Activated CD4-positive, alpha-beta T cell treated with anti-CD3 and anti-CD28 coated beads, Interleukin-2, amount 10 ng/mL, durations not matched to agents 7 days and 5 days (primary cell): ENCODE results near the gene UFL1. TPM values are rescaled to one million over a fixed set of nuclear protein-coding genes. Genes with fewer than 3 reads are reported as not detected.
"Not testable (repeated sequence)": the region's sequence is repeated elsewhere in the genome, so short reads cannot be mapped to it uniquely, and the experiment has no call there.

Experiments
- CTCF ChIA-PET: fragments of 350-600 bp; sonication (Branson Sonifier 250); formaldehyde crosslinking; loops from one replicate; lab custom pipeline; 2021; ENCODE audit warnings: antibody characterized with exemption; lab: Charles Lee
- POLR2A ChIA-PET: fragments of 350-600 bp; sonication (Branson Sonifier 250); formaldehyde crosslinking; loops from one replicate; lab custom pipeline; 2021; ENCODE audit warnings: antibody characterized with exemption; lab: Charles Lee
- DNase-seq: peaks from one replicate; pipeline ENCODE4 v3.0.0-alpha.2; 2020
- H3K27ac Mint-ChIP-seq: one replicate; pipeline ENCODE4 v1.8.0; 2021; ENCODE audit warnings: mild to moderate bottlenecking, moderate library complexity, mixed read lengths
- H3K27me3 Mint-ChIP-seq: one replicate; pipeline ENCODE4 v1.8.0; 2021; ENCODE audit warnings: mixed read lengths
- H3K36me3 Mint-ChIP-seq: one replicate; pipeline ENCODE4 v1.8.0; 2021; ENCODE audit warnings: low read depth, mixed read lengths
- H3K4me1 Mint-ChIP-seq: one replicate; pipeline ENCODE4 v1.8.0; 2021; ENCODE audit warnings: mixed read lengths
- H3K4me3 Mint-ChIP-seq: one replicate; pipeline ENCODE4 v1.8.0; 2021; ENCODE audit warnings: mild to moderate bottlenecking, moderate library complexity, mixed read lengths
- H3K9me3 Mint-ChIP-seq: one replicate; pipeline ENCODE4 v1.8.0; 2021; ENCODE audit warnings: mixed read lengths
- total RNA-seq, 2 experiments: library from RNA; stranded (reverse); gene quantifications; one replicate each; pipeline ENCODE4 v1.2.3, GENCODE V29; 2021

Gene UFL1
- 10 to 100 TPM; 21.7 to 23.7 TPM for total RNA-seq

DNA sequence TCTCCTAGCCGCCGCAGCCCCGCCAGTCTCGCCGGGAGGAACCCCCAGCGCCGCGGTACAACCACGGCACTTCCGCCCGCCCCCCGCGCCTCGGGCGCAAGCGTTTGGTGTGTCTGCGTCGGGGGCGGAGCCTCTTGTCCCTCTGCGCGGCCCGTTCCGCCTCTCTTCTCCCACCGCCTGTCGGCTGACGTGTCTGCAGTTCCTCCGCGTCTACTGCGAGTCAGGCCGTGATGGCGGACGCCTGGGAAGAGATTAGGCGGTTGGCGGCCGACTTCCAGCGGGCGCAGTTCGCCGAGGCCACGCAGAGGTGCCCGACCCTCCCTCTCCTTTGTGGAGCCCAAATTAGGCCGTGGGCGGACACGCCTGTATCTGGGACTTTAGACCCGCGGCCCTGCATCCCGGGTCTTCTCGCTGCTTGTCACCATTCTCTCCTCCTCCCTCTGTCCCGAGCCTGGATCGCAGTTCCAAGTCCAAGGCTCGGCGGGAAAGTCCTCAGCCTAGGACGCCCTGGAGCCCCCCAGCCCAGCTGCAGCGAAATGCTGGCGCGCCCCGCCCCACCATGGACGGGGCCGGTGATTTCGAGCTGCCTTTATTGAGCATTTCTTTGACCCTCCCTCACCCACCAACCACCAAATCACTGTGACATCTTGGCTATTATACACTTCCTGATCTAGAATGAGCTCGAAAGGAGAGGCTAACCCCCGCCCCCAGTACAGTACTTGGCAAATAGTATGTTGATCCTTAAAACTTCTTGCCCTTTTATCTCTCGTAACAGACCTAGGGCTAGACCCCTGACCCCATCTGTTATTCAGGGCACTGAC, at the start of gene UFL1:
Gene UFL1 (plus strand): TSS at position 163 of the 821 bp plus-strand sequence. CDS start 68 bp downstream, at position 231.
- ChIA-PET CTCF (no interaction called here), POLR2A (no interaction called here)
- Mint-ChIP-seq H3K4me3 (peak within 1 kb of the TSS; percentile 99), H3K27me3 (no peaks in the 10 kb centered on the region), H3K36me3 (peaks cover 16% of the 10 kb centered on the region), H3K4me1 (peaks cover 19% of the 10 kb centered on the region), H3K9me3 (no peaks in the 10 kb centered on the region), H3K27ac (peak within 1 kb of the TSS; percentile 100)
- DNase-seq = peak; percentile 94

- CTCF ChIA-PET, H3K27ac Mint-ChIP-seq, H3K9me3 Mint-ChIP-seq, H3K4me3 Mint-ChIP-seq, DNase-seq, H3K36me3 Mint-ChIP-seq, H3K27me3 Mint-ChIP-seq: not testable (repeated sequence)
- H3K4me1 Mint-ChIP-seq = peaks cover 10% of the 10 kb centered on the region
- POLR2A ChIA-PET = interaction anchor here (0.7 kb wide), 1 partner anchor 60 kb away, joined by 3 read pairs; no protein-coding TSS in a partner anchor
Observed at GRCh38 chr6:96472291-96472690, 49.3 kb upstream of the UFL1 start.

- Mint-ChIP-seq H3K4me1 (no peaks in the 10 kb centered on the region), H3K27me3 (peaks cover 3% of the 10 kb centered on the region), H3K9me3 (peaks cover 2% of the 10 kb centered on the region), H3K4me3 (no peak overlapping the region), H3K36me3 (no peaks in the 10 kb centered on the region), H3K27ac (no peak overlapping the region)
- CTCF ChIA-PET = interaction anchor here (0.6 to 1.3 kb wide), 2 partner anchors 36 to 46 kb away, joined by 3 read pairs; no protein-coding TSS in a partner anchor
- DNase-seq = no peak
- POLR2A ChIA-PET = no interaction called here
Observed at GRCh38 chr6:96478695-96479094, 42.9 kb upstream of the UFL1 start.

- no peak overlapping the region for H3K27ac Mint-ChIP-seq
- CTCF ChIA-PET = no interaction called here
- H3K4me3 Mint-ChIP-seq = no peak overlapping the region
- POLR2A ChIA-PET = no interaction called here
- peaks cover 6% of the 10 kb centered on the region for H3K27me3 Mint-ChIP-seq
- peaks cover 3% of the 10 kb centered on the region for H3K4me1 Mint-ChIP-seq
- H3K36me3 Mint-ChIP-seq = no peaks in the 10 kb centered on the region
- no peak for DNase-seq
- H3K9me3 Mint-ChIP-seq = peaks cover 12% of the 10 kb centered on the region
Observed at GRCh38 chr6:96491926-96492325, 29.7 kb upstream of the UFL1 start.

DNA sequence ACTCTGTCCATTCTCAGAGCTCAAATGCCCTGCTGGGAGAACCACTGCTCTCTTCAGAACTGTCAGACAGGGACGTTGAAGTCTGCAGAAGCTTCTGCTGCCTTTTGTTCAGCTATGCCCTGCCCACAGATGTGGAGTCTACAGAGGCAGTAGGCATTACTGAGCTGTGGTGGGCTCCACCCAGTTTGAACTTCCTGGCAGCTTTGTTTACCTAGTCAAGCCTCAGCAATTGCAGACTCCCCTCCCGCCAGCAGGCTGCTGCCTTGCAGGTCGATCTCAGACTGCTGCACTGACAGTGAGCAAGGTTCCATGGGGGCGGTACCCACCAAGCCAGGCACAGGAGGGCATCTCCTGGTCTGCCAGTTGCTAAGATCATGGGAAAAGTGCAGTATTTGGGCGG, 21.8 kb upstream of the UFL1 start:
- ChIA-PET POLR2A (no interaction called here), CTCF (interaction anchor here (1.1 kb wide), 1 partner anchor 20 kb away, joined by 7 read pairs; no protein-coding TSS in a partner anchor)
- peaks cover 17% of the 10 kb centered on the region for H3K36me3 Mint-ChIP-seq
- peak overlapping the region; percentile 78 for H3K27ac Mint-ChIP-seq
- peak; percentile 76 for DNase-seq
- peaks cover 28% of the 10 kb centered on the region for H3K9me3 Mint-ChIP-seq
- H3K4me3 Mint-ChIP-seq = no peak overlapping the region
- H3K27me3 Mint-ChIP-seq = no peaks in the 10 kb centered on the region
- H3K4me1 Mint-ChIP-seq = peaks cover 36% of the 10 kb centered on the region

- Mint-ChIP-seq H3K36me3 (peaks cover 13% of the 10 kb centered on the region), H3K27me3 (no peaks in the 10 kb centered on the region), H3K4me1 (peaks cover 26% of the 10 kb centered on the region), H3K4me3 (no peak overlapping the region), H3K27ac (no peak overlapping the region), H3K9me3 (peaks cover 20% of the 10 kb centered on the region)
- ChIA-PET POLR2A (no interaction called here), CTCF (no interaction called here)
- DNase-seq = no peak
Observed at GRCh38 chr6:96502915-96503314, 18.7 kb upstream of the UFL1 start.

DNA sequence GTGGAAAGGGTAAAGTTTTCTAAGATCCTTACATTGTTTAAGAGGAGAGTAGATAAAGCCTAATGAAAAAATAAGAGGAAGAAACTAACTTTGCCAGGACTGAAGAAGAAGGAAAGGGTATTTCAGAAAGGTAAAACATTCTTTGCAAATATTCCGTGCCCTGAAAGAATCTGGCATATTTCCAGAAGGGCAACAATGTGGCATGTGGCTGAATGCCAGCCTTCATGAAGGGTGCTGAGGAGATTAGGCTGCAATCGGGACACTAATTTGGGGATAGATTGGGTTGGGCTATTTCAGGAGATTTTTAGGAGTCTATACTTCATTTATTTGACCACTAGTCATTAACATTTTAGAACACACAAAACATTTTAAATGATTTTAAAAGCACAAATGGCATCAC, 16.2 kb upstream of the UFL1 start:
- no peak for DNase-seq
- H3K27ac Mint-ChIP-seq = no peak overlapping the region
- H3K9me3 Mint-ChIP-seq = peaks cover 22% of the 10 kb centered on the region
- peaks cover 8% of the 10 kb centered on the region for H3K36me3 Mint-ChIP-seq
- ChIA-PET POLR2A (no interaction called here), CTCF (no interaction called here)
- no peak overlapping the region for H3K4me3 Mint-ChIP-seq
- no peaks in the 10 kb centered on the region for H3K27me3 Mint-ChIP-seq
- H3K4me1 Mint-ChIP-seq = peaks cover 5% of the 10 kb centered on the region

DNA sequence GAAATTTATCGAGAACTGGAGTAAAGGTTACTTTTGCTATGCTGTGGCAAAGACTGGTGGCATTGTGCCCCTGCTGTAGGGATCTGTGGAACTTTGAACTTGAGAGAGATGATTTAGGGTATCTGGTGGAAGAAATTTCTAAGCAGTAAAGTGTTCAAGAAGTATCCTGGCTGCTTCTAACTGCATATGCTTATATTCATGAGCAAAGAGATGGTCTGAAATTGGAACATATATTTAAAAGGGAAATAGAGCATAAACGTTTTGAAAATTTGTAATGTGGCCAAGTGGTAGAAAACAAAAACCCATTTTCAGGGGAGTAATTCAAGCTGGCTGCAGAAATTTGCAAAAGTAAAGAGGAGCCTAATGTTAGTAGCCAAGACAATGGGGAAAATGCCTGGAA, 12.3 kb upstream of the UFL1 start:
- H3K27ac Mint-ChIP-seq = no peak overlapping the region
- peaks cover 13% of the 10 kb centered on the region for H3K36me3 Mint-ChIP-seq
- H3K4me3 Mint-ChIP-seq = no peak overlapping the region
- H3K9me3 Mint-ChIP-seq = peaks cover 13% of the 10 kb centered on the region
- H3K4me1 Mint-ChIP-seq = no peaks in the 10 kb centered on the region
- POLR2A ChIA-PET = no interaction called here
- no peak for DNase-seq
- H3K27me3 Mint-ChIP-seq = no peaks in the 10 kb centered on the region
- CTCF ChIA-PET = no interaction called here

GRCh38 chr6:96520171-96521115, 1.2 kb upstream of the UFL1 start:
- Mint-ChIP-seq H3K27ac (peak overlapping the region; percentile 100), H3K27me3 (no peaks in the 10 kb centered on the region), H3K4me3 (peak overlapping the region; percentile 99), H3K4me1 (peaks cover 16% of the 10 kb centered on the region), H3K9me3 (no peaks in the 10 kb centered on the region), H3K36me3 (peaks cover 6% of the 10 kb centered on the region)
- ChIA-PET POLR2A (no interaction called here), CTCF (interaction anchor here (2.7 kb wide), 1 partner anchor 21 kb away, joined by 7 read pairs; no protein-coding TSS in a partner anchor)
- DNase-seq = no peak

GRCh38 chr6:96521306-96521643, 331 bp upstream of the UFL1 start:
- ChIA-PET POLR2A (no interaction called here), CTCF (no interaction called here)
- DNase-seq = no peak
- peaks cover 10% of the 10 kb centered on the region for H3K36me3 Mint-ChIP-seq
- H3K9me3 Mint-ChIP-seq = no peaks in the 10 kb centered on the region
- peak overlapping the region; percentile 99 for H3K4me3 Mint-ChIP-seq
- H3K27ac Mint-ChIP-seq = peak overlapping the region; percentile 100
- no peaks in the 10 kb centered on the region for H3K27me3 Mint-ChIP-seq
- peaks cover 17% of the 10 kb centered on the region for H3K4me1 Mint-ChIP-seq

- Mint-ChIP-seq H3K9me3 (no peaks in the 10 kb centered on the region), H3K4me3 (peak overlapping the region; percentile 99), H3K36me3 (peaks cover 21% of the 10 kb centered on the region), H3K27ac (peak overlapping the region; percentile 100), H3K4me1 (peaks cover 19% of the 10 kb centered on the region), H3K27me3 (no peaks in the 10 kb centered on the region)
- POLR2A ChIA-PET = no interaction called here
- DNase-seq = peak; percentile 35
- CTCF ChIA-PET = interaction anchor here (0.6 kb wide), 1 partner anchor 12 kb away, joined by 4 read pairs; no protein-coding TSS in a partner anchor
Observed at GRCh38 chr6:96522465-96523009, 931 bp downstream of the UFL1 start.

DNA sequence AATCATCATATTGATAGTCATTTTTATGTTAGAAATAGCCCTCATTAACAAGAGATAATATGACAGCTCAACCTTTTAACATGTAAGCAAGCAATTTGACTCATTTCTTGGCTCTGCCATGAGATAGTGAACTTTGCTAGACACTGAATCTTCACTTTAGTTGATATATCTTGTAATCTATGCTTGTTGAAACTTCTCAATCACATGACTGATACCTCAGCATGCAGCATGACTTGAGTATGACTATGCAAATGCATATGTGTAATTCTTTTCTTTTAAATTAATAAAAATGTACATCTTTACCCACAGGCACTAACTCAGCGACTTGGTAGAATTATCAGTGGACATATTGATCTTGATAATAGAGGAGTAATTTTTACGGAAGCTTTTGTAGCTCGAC, 6.6 kb downstream of the UFL1 start:
- H3K4me3 Mint-ChIP-seq = no peak overlapping the region
- no peak overlapping the region for H3K27ac Mint-ChIP-seq
- POLR2A ChIA-PET = interaction anchor here (0.6 kb wide), 1 partner anchor 24 kb away, joined by 11 read pairs; no protein-coding TSS in a partner anchor
- peaks cover 19% of the 10 kb centered on the region for H3K4me1 Mint-ChIP-seq
- CTCF ChIA-PET = no interaction called here
- H3K27me3 Mint-ChIP-seq = no peaks in the 10 kb centered on the region
- DNase-seq = no peak
- no peaks in the 10 kb centered on the region for H3K9me3 Mint-ChIP-seq
- H3K36me3 Mint-ChIP-seq = peaks cover 61% of the 10 kb centered on the region
